ENCODE data around the gene FAM149A.

Gene FAM149A

GRCh38 chr4:186074189-186074588 is 30.3 kb upstream of the FAM149A start:
- Histone ChIP-seq H3K4me1 (ENCODE audit: low read depth, poor library complexity, severe bottlenecking) (peaks cover 3% of the 10 kb centered on the region), H3K27me3 (ENCODE audit: insufficient read depth, low read depth) (no peaks in the 10 kb centered on the region), H3K4me2 (no peak overlapping the region), H2AFZ (ENCODE audit: low read depth) (no peak overlapping the region), H3K27ac (no peak overlapping the region), H3K79me2 (ENCODE audit: insufficient read depth, low read depth) (no peaks in the 10 kb centered on the region), H3K4me3 (IDR thresholded peaks at IDR 0.05; ENCODE audit: insufficient read depth, low read depth, low read length) (no peak overlapping the region), H3K36me3 (ENCODE audit: insufficient read depth) (no peaks in the 10 kb centered on the region), H4K20me1 (ENCODE audit: insufficient read depth) (no peaks in the 10 kb centered on the region), H3K9ac (no peak overlapping the region)
- no peak for TF ChIP-seq CTCF (conservative IDR thresholded peaks at IDR 0.05; ENCODE audit: low read depth, low read length)

- Histone ChIP-seq H3K36me3 (ENCODE audit: insufficient read depth) (no peaks in the 10 kb centered on the region), H3K4me2 (no peak overlapping the region), H3K79me2 (ENCODE audit: insufficient read depth, low read depth) (no peaks in the 10 kb centered on the region), H3K27me3 (ENCODE audit: insufficient read depth, low read depth) (no peaks in the 10 kb centered on the region), H3K27ac (no peak overlapping the region), H4K20me1 (ENCODE audit: insufficient read depth) (no peaks in the 10 kb centered on the region), H3K4me3 (IDR thresholded peaks at IDR 0.05; ENCODE audit: insufficient read depth, low read depth, low read length) (no peak overlapping the region), H3K4me1 (ENCODE audit: low read depth, poor library complexity, severe bottlenecking) (no peaks in the 10 kb centered on the region), H3K9ac (no peak overlapping the region), H2AFZ (ENCODE audit: low read depth) (no peak overlapping the region)
- no peak for TF ChIP-seq CTCF (conservative IDR thresholded peaks at IDR 0.05; ENCODE audit: low read depth, low read length)
These were observed 25.4 kb upstream of the FAM149A start for GRCh38 chr4:186078981-186079638.

DNA sequence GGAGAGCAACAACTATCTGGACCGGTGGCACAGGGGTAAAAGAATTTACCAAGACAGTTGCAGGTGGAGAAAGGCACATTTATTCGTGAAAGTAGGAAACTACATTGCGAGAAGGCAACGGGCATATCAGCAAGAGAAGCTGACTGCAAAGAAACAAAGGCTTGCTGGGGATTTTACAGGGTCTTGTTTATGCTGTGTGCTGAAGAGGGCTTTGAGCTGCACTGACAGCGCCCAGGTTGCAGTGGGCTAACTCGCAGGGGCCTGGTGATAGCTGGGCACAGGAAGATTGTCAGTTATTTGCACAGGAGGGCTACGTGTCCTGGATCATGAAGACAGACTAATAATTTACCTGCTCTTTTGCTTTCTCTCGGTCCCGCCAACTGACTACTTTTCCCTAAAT is 24.8 kb upstream of the FAM149A start:
- no peak overlapping the region for H3K4me2 ChIP-seq
- no peak overlapping the region for H3K9ac ChIP-seq
- no peak overlapping the region for H3K27ac ChIP-seq
- TF ChIP-seq CTCF (conservative IDR thresholded peaks at IDR 0.05; ENCODE audit: low read depth, low read length), result no peak
- no peak overlapping the region for H3K4me3 ChIP-seq (IDR thresholded peaks at IDR 0.05; ENCODE audit: insufficient read depth, low read depth, low read length)
- no peaks in the 10 kb centered on the region for H4K20me1 ChIP-seq (ENCODE audit: insufficient read depth)
- H3K27me3 ChIP-seq (ENCODE audit: insufficient read depth, low read depth), result no peaks in the 10 kb centered on the region
- H2AFZ ChIP-seq (ENCODE audit: low read depth), result no peak overlapping the region
- H3K79me2 ChIP-seq (ENCODE audit: insufficient read depth, low read depth), result no peaks in the 10 kb centered on the region
- H3K4me1 ChIP-seq (ENCODE audit: low read depth, poor library complexity, severe bottlenecking), result no peaks in the 10 kb centered on the region
- no peaks in the 10 kb centered on the region for H3K36me3 ChIP-seq (ENCODE audit: insufficient read depth)

DNA sequence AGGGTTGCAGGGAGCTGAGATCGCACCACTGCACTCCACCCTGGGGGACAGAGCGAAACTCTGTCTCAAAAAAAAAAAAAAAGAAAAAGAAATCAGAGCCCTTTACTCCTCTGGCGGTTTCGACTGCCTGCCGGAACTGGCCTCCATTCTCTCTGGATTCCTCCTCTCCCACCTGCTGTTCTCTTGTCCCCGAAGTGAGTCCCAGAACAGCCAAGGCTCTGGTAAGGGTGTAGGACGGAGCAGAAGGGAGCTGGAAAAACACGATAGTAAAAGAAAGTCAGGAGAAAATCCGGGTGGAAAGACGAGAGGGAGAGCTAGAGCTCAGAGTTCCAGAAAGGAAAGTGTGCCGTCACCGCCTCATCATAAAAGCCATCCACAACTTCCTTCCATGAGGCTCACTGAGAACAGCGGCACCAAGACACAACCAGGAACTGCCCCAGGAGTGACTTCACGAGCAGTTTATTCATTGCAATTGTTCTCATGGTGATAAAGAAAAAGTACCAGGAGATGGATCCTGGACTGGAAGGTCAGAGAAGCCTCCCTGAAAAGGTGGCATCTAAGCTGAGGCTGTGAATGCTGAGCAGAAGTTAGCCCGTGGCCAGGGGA is 23.2 kb upstream of the FAM149A start:
- no peak overlapping the region for H3K9ac ChIP-seq
- no peak overlapping the region for H3K4me2 ChIP-seq

More for the DNA sequence above, 23.2 kb upstream of the FAM149A start:
- no peak for TF ChIP-seq CTCF (conservative IDR thresholded peaks at IDR 0.05; ENCODE audit: low read depth, low read length)
- Histone ChIP-seq H3K36me3 (ENCODE audit: insufficient read depth) (no peaks in the 10 kb centered on the region), H3K27me3 (ENCODE audit: insufficient read depth, low read depth) (no peaks in the 10 kb centered on the region), H3K4me3 (IDR thresholded peaks at IDR 0.05; ENCODE audit: insufficient read depth, low read depth, low read length) (no peak overlapping the region), H2AFZ (ENCODE audit: low read depth) (no peak overlapping the region), H4K20me1 (ENCODE audit: insufficient read depth) (no peaks in the 10 kb centered on the region), H3K27ac (no peak overlapping the region), H3K4me1 (ENCODE audit: low read depth, poor library complexity, severe bottlenecking) (no peaks in the 10 kb centered on the region), H3K79me2 (ENCODE audit: insufficient read depth, low read depth) (no peaks in the 10 kb centered on the region)

Measured in KMS-11 (cell line).